Measurements from ENCODE around the gene NDUFAF5. TPM values are rescaled to one million over a fixed set of nuclear protein-coding genes. Genes with fewer than 3 reads are reported as not detected.

NDUFAF5 gene
- total RNA-seq, 1 donor from 2014 or later, result 11.1 TPM

- DNase-seq (ENCODE audit: low read depth in 2 of 2), result peak; percentile 54 to 69
Measured at GRCh38 chr20:13819885-13820645, 35.2 kb downstream of the NDUFAF5 start.

GRCh38 chr20:13821876-13822275, 37.0 kb downstream of the NDUFAF5 start:
- no peak for DNase-seq (ENCODE audit: low read depth in 2 of 2)

- no peak for DNase-seq (ENCODE audit: low read depth in 2 of 2)
Measured at GRCh38 chr20:13822459-13822858, 37.6 kb downstream of the NDUFAF5 start.

- no peak for DNase-seq (ENCODE audit: low read depth in 2 of 2)
Measured at GRCh38 chr20:13824459-13824858, 39.6 kb downstream of the NDUFAF5 start.

GRCh38 chr20:13825465-13825864, 40.6 kb downstream of the NDUFAF5 start:
- DNase-seq (ENCODE audit: low read depth in 2 of 2), result no peak

GRCh38 chr20:13831476-13831875, 46.6 kb downstream of the NDUFAF5 start:
- DNase-seq (ENCODE audit: low read depth in 2 of 2), result no peak

GRCh38 chr20:13838664-13839063, 53.8 kb downstream of the NDUFAF5 start:
- no peak for DNase-seq (ENCODE audit: low read depth in 2 of 2)

GRCh38 chr20:13839421-13840092, 54.7 kb downstream of the NDUFAF5 start:
- DNase-seq (ENCODE audit: low read depth in 2 of 2), result no peak

GRCh38 chr20:13840093-13840465, 55.3 kb downstream of the NDUFAF5 start:
- DNase-seq (ENCODE audit: low read depth in 2 of 2), result no peak

GRCh38 chr20:13841206-13841605, 56.4 kb downstream of the NDUFAF5 start:
- DNase-seq (ENCODE audit: low read depth in 2 of 2), result no peak

- DNase-seq (ENCODE audit: low read depth in 2 of 2), result no peak
Measured at GRCh38 chr20:13844296-13844695, 59.5 kb downstream of the NDUFAF5 start.

- no peak for DNase-seq (ENCODE audit: low read depth in 2 of 2)
Measured at GRCh38 chr20:13851279-13851678, 66.5 kb downstream of the NDUFAF5 start.

- no peak for DNase-seq (ENCODE audit: low read depth in 2 of 2)
Measured at GRCh38 chr20:13852306-13852705, 67.5 kb downstream of the NDUFAF5 start.

- no peak for DNase-seq (ENCODE audit: low read depth in 2 of 2)
Measured at GRCh38 chr20:13855613-13856012, 70.8 kb downstream of the NDUFAF5 start.

- no peak for DNase-seq (ENCODE audit: low read depth in 2 of 2)
Measured at GRCh38 chr20:13856354-13856753, 71.5 kb downstream of the NDUFAF5 start.

- DNase-seq (ENCODE audit: low read depth in 2 of 2), result peak in 1 of 2 donors; percentile 20
Measured at GRCh38 chr20:13857304-13857703, 72.5 kb downstream of the NDUFAF5 start.

GRCh38 chr20:13857961-13858360, 73.1 kb downstream of the NDUFAF5 start:
- DNase-seq (ENCODE audit: low read depth in 2 of 2), result no peak

GRCh38 chr20:13858439-13858838, 73.6 kb downstream of the NDUFAF5 start:
- DNase-seq (ENCODE audit: low read depth in 2 of 2), result no peak

GRCh38 chr20:13858871-13859270, 74.0 kb downstream of the NDUFAF5 start:
- no peak for DNase-seq (ENCODE audit: low read depth in 2 of 2)

- DNase-seq (ENCODE audit: low read depth in 2 of 2), result no peak
Measured at GRCh38 chr20:13862245-13862644, 77.4 kb downstream of the NDUFAF5 start.

- no peak for DNase-seq (ENCODE audit: low read depth in 2 of 2)
Measured at GRCh38 chr20:13863244-13863643, 78.4 kb downstream of the NDUFAF5 start.

- DNase-seq (ENCODE audit: low read depth in 2 of 2), result no peak
Measured at GRCh38 chr20:13865156-13865555, 80.3 kb downstream of the NDUFAF5 start.

- DNase-seq (ENCODE audit: low read depth in 2 of 2), result no peak
Measured at GRCh38 chr20:13865791-13866351, 81.0 kb downstream of the NDUFAF5 start.

All from lung microvascular endothelial cell (primary cell).